Liver (tissue), 9 donors: ENCODE results near the gene GNA14. TPM values are rescaled to one million over a fixed set of nuclear protein-coding genes. Genes with fewer than 3 reads are reported as not detected.
"Not testable (repeated sequence)": the region's sequence is repeated elsewhere in the genome, so short reads cannot be mapped to it uniquely, and the experiment has no call there.

Experiments
- DNase-seq: peaks from one replicate; pipeline ENCODE4 v3.0.0-alpha.2; 2017; ENCODE audit warnings: low spot score
- H3K27ac ChIP-seq, 2 donors: one replicate each; pipeline ENCODE4 v1.7.0; 2013; ENCODE audit warnings: inconsistent platforms in 2 of 2, low read length in 2 of 2, control low read depth in 1 of 2, low read depth in 1 of 2, mild to moderate bottlenecking in 1 of 2
- H3K27me3 ChIP-seq, 4 donors: one replicate each; pipeline versions ENCODE4 v1.6.1 to v1.7.0; 2013; ENCODE audit warnings: low read length in 3 of 4, inconsistent platforms in 1 of 4, mild to moderate bottlenecking in 1 of 4, moderate library complexity in 1 of 4; ENCODE audit not compliant: control insufficient read depth in 4 of 4, insufficient read depth in 4 of 4
- H3K36me3 ChIP-seq, 4 donors: one replicate each; pipeline versions ENCODE4 v1.6.1 to v1.7.0; 2013; ENCODE audit warnings: low read length in 3 of 4, mild to moderate bottlenecking in 3 of 4, low read depth in 1 of 4, moderate library complexity in 1 of 4; ENCODE audit not compliant: control insufficient read depth in 4 of 4, insufficient read depth in 3 of 4
- H3K4me1 ChIP-seq, 4 donors: one replicate each; pipeline versions ENCODE4 v1.6.1 to v1.7.0; 2013; ENCODE audit warnings: low read length in 3 of 4, mild to moderate bottlenecking in 3 of 4, moderate library complexity in 1 of 4; ENCODE audit not compliant: control insufficient read depth in 4 of 4, insufficient read depth in 4 of 4
- H3K4me3 ChIP-seq, 3 donors: one replicate each; pipeline versions ENCODE4 v1.6.1 to v1.7.0; 2013; ENCODE audit warnings: low read length in 3 of 3, control low read depth in 1 of 3, low read depth in 1 of 3, mild to moderate bottlenecking in 1 of 3
- H3K9ac ChIP-seq, 2 donors: one replicate each; pipeline ENCODE4 v1.7.0; 2013; ENCODE audit warnings: low read length in 2 of 2, mild to moderate bottlenecking in 2 of 2, moderate library complexity in 2 of 2, control low read depth in 1 of 2, low read depth in 1 of 2
- H3K9me3 ChIP-seq, 4 donors: one replicate each; pipeline versions ENCODE4 v1.6.1 to v1.7.0; 2013; ENCODE audit warnings: low read length in 3 of 4; ENCODE audit not compliant: control insufficient read depth in 4 of 4
- EGR1 ChIP-seq, 2 donors: IDR thresholded peaks; 2 replicates each; pipeline ENCODE4 v1.6.1; 2016 to 2018; ENCODE audit warnings: antibody characterized with exemption in 2 of 2, low read depth in 2 of 2
- FOXA1 ChIP-seq: IDR thresholded peaks from 2 replicates; pipeline ENCODE4 v1.6.1; 2016; ENCODE audit warnings: antibody characterized with exemption
- GABPA ChIP-seq, 2 donors: IDR thresholded peaks in 1 of 2; conservative IDR thresholded peaks in 1 of 2; 2 replicates each; pipeline ENCODE4 v1.6.1; 2016; ENCODE audit warnings: antibody characterized with exemption in 2 of 2, mild to moderate bottlenecking in 1 of 2, moderate library complexity in 1 of 2
- HNF4A ChIP-seq, 2 donors: conservative IDR thresholded peaks; 2 replicates each; pipeline ENCODE4 v1.6.1; 2016; ENCODE audit warnings: antibody characterized with exemption in 2 of 2, mild to moderate bottlenecking in 2 of 2
- JUND ChIP-seq, 2 donors: IDR thresholded peaks; 2 replicates each; pipeline ENCODE4 v1.6.1; 2016; ENCODE audit warnings: antibody characterized with exemption in 2 of 2
- NR2F2 ChIP-seq: IDR thresholded peaks from 2 replicates; pipeline ENCODE4 v1.6.1; 2016; ENCODE audit warnings: antibody characterized with exemption
- RAD21 ChIP-seq, 2 donors: IDR thresholded peaks; 2 replicates each; pipeline ENCODE4 v1.6.1; 2016; ENCODE audit warnings: antibody characterized with exemption in 2 of 2, mild to moderate bottlenecking in 2 of 2
- SP1 ChIP-seq: IDR thresholded peaks from 2 replicates; pipeline ENCODE4 v1.6.1; 2018; ENCODE audit warnings: antibody characterized with exemption, mild to moderate bottlenecking
- TAF1 ChIP-seq: conservative IDR thresholded peaks from 2 replicates; pipeline ENCODE4 v1.6.1; 2016; ENCODE audit warnings: antibody characterized with exemption, mild to moderate bottlenecking
- YY1 ChIP-seq: IDR thresholded peaks from 2 replicates; pipeline ENCODE4 v1.6.1; 2016; ENCODE audit warnings: antibody characterized with exemption, mild to moderate bottlenecking
- WGBS: extraction: QIAGEN DNeasy Blood & Tissue Kit; methylation state at CpG from one replicate; pipeline ENCODE4 v1.1.7; 2013; 5-methylcytosine and 5-hydroxymethylcytosine counted together
- polyA plus RNA-seq, 2 donors: library from polyadenylated mRNA; stranded (reverse) in 1 of 2; unstranded in 1 of 2; fragments of 200-250 nt in 1 of 2; fragments of >200 nt in 1 of 2; fragmentation: Nextera tagmentation in 1 of 2; extraction: Ambion mirVana in 1 of 2; gene quantifications; one replicate each; pipeline versions ENCODE4 v1.2.1 to v1.2.3, GENCODE V29; 2013 to 2015
- total RNA-seq, 2 donors: library from RNA; depleted of rRNA; stranded (reverse); fragments of >200 nt; gene quantifications; one replicate each; pipeline ENCODE4 v1.2.3, GENCODE V29; 2014
- TF ChIP-seq, protein P1 (sequence below): IDR thresholded peaks from 2 replicates; pipeline ENCODE4 v1.6.1; 2016; ENCODE audit warnings: antibody characterized with exemption, mild to moderate bottlenecking
- TF ChIP-seq, protein P2 (sequence below): IDR thresholded peaks from 2 replicates; pipeline ENCODE4 v1.6.1; 2016; ENCODE audit warnings: antibody characterized with exemption
- TF ChIP-seq, protein P3 (sequence below): IDR thresholded peaks from 2 replicates; pipeline ENCODE4 v1.6.1; 2016; ENCODE audit warnings: antibody characterized with exemption
- TF ChIP-seq, protein P4 (sequence below): IDR thresholded peaks from 2 replicates; pipeline ENCODE4 v1.6.1; 2016; ENCODE audit warnings: antibody characterized with exemption
- TF ChIP-seq, protein P5 (sequence below): fragments of 150-350 bp; IDR thresholded peaks from 2 replicates; pipeline ENCODE4 v1.5.1; 2017; ENCODE audit warnings: improper control_type of control experiment, low read depth, low read length; ENCODE audit not compliant: missing input control
- donor health status: healthy.
- donor health status: healthy.
- donor health status: healthy.
- donor health status: healthy.
- donor health status: healthy.

GNA14 gene
- total and polyA plus RNA-seq, 4 donors, result 1.1 to 5.4 (median 2.9) TPM

DNA sequence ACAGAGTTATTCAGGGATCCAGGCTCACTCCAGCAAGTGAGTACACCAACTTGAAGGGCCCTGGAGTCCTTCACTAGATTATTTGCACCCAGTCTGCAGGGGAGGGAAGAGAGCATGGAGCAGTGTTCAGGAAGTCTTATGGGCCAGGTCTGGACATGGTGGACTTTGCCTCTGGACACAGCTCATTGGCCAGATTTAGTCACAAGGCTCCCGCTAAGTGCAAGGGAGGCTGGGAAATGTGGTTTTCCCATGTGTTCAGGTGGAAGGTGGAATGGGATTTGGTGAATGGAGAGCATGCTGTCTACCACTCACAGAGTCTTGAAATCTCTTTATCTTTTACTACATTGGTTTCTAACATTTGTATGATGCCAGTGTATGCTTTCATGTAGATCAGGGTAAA lies 200.5 kb downstream of the GNA14 start:
- WGBS, result 100% methylated on average over 1 of the region's 1 CpG
- H3K4me3 ChIP-seq, result no peak overlapping the region
- no peaks in the 10 kb centered on the region for H3K36me3 ChIP-seq

DNA sequence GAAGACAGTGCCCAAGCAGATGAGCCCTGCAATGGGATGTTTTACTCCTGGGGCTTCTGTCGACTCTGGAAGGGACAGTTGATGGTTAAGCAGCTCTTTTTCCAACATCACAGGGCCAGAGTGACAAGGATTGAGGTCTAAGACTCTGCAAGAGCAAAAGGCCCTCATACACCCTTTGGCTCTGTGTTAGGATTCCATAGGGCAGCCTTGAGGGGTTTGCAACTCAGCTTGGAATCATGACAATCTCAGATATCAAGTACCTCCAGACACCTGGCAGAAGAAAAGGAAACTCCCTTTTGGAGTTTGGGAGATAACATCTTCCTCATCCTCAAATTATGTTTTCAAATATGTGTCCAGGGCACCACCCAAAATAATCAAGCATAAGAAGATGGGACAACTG lies 205.7 kb downstream of the GNA14 start:
- Histone ChIP-seq H3K4me1 (no peaks in the 10 kb centered on the region), H3K9ac (no peak overlapping the region), H3K9me3 (peaks cover 0 to under 1% (median 0%) of the 10 kb centered on the region in 4 donors), H3K27ac (no peak overlapping the region), H3K4me3 (no peak overlapping the region), H3K27me3 (no peaks in the 10 kb centered on the region), H3K36me3 (no peaks in the 10 kb centered on the region)
- no peak for DNase-seq
- TF ChIP-seq, protein P1, sequence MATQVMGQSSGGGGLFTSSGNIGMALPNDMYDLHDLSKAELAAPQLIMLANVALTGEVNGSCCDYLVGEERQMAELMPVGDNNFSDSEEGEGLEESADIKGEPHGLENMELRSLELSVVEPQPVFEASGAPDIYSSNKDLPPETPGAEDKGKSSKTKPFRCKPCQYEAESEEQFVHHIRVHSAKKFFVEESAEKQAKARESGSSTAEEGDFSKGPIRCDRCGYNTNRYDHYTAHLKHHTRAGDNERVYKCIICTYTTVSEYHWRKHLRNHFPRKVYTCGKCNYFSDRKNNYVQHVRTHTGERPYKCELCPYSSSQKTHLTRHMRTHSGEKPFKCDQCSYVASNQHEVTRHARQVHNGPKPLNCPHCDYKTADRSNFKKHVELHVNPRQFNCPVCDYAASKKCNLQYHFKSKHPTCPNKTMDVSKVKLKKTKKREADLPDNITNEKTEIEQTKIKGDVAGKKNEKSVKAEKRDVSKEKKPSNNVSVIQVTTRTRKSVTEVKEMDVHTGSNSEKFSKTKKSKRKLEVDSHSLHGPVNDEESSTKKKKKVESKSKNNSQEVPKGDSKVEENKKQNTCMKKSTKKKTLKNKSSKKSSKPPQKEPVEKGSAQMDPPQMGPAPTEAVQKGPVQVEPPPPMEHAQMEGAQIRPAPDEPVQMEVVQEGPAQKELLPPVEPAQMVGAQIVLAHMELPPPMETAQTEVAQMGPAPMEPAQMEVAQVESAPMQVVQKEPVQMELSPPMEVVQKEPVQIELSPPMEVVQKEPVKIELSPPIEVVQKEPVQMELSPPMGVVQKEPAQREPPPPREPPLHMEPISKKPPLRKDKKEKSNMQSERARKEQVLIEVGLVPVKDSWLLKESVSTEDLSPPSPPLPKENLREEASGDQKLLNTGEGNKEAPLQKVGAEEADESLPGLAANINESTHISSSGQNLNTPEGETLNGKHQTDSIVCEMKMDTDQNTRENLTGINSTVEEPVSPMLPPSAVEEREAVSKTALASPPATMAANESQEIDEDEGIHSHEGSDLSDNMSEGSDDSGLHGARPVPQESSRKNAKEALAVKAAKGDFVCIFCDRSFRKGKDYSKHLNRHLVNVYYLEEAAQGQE, result no peak
- TF ChIP-seq, protein P2, sequence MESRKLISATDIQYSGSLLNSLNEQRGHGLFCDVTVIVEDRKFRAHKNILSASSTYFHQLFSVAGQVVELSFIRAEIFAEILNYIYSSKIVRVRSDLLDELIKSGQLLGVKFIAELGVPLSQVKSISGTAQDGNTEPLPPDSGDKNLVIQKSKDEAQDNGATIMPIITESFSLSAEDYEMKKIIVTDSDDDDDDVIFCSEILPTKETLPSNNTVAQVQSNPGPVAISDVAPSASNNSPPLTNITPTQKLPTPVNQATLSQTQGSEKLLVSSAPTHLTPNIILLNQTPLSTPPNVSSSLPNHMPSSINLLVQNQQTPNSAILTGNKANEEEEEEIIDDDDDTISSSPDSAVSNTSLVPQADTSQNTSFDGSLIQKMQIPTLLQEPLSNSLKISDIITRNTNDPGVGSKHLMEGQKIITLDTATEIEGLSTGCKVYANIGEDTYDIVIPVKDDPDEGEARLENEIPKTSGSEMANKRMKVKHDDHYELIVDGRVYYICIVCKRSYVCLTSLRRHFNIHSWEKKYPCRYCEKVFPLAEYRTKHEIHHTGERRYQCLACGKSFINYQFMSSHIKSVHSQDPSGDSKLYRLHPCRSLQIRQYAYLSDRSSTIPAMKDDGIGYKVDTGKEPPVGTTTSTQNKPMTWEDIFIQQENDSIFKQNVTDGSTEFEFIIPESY, result no peak
- TF ChIP-seq TAF1 (no peak), FOXA1 (no peak), YY1 (no peak), JUND (IDR thresholded peaks at IDR 0.05) (no peak), NR2F2 (no peak)
- TF ChIP-seq, protein P3, sequence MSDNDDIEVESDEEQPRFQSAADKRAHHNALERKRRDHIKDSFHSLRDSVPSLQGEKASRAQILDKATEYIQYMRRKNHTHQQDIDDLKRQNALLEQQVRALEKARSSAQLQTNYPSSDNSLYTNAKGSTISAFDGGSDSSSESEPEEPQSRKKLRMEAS, result no peak
- WGBS, result 80% methylated on average over 1 of the region's 1 CpG

More for the DNA sequence above, 200.5 kb downstream of the GNA14 start:
- TF ChIP-seq RAD21 (IDR thresholded peaks at IDR 0.05) (no peak), JUND (IDR thresholded peaks at IDR 0.05) (no peak), EGR1 (IDR thresholded peaks at IDR 0.05; ENCODE audit: low read depth in 2 of 2) (no peak), GABPA (IDR thresholded peaks at IDR 0.05 in 1 of 2, conservative IDR thresholded peaks at IDR 0.05 in 1 of 2) (no peak), TAF1 (no peak), YY1 (no peak), SP1 (no peak), HNF4A (conservative IDR thresholded peaks at IDR 0.05) (no peak), FOXA1 (no peak)
- TF ChIP-seq, protein P1, result no peak
- TF ChIP-seq, protein P4, sequence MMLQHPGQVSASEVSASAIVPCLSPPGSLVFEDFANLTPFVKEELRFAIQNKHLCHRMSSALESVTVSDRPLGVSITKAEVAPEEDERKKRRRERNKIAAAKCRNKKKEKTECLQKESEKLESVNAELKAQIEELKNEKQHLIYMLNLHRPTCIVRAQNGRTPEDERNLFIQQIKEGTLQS, result no peak
- TF ChIP-seq, protein P5, sequence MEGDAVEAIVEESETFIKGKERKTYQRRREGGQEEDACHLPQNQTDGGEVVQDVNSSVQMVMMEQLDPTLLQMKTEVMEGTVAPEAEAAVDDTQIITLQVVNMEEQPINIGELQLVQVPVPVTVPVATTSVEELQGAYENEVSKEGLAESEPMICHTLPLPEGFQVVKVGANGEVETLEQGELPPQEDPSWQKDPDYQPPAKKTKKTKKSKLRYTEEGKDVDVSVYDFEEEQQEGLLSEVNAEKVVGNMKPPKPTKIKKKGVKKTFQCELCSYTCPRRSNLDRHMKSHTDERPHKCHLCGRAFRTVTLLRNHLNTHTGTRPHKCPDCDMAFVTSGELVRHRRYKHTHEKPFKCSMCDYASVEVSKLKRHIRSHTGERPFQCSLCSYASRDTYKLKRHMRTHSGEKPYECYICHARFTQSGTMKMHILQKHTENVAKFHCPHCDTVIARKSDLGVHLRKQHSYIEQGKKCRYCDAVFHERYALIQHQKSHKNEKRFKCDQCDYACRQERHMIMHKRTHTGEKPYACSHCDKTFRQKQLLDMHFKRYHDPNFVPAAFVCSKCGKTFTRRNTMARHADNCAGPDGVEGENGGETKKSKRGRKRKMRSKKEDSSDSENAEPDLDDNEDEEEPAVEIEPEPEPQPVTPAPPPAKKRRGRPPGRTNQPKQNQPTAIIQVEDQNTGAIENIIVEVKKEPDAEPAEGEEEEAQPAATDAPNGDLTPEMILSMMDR, result no peak
- no peak overlapping the region for H3K27ac ChIP-seq
- DNase-seq, result no peak
- no peak overlapping the region for H3K9ac ChIP-seq
- peaks cover 0 to 2% (median 0%) of the 10 kb centered on the region in 4 donors for H3K4me1 ChIP-seq
- H3K27me3 ChIP-seq, result no peaks in the 10 kb centered on the region
- peaks cover 0 to 3% (median 1%) of the 10 kb centered on the region in 4 donors for H3K9me3 ChIP-seq

DNA sequence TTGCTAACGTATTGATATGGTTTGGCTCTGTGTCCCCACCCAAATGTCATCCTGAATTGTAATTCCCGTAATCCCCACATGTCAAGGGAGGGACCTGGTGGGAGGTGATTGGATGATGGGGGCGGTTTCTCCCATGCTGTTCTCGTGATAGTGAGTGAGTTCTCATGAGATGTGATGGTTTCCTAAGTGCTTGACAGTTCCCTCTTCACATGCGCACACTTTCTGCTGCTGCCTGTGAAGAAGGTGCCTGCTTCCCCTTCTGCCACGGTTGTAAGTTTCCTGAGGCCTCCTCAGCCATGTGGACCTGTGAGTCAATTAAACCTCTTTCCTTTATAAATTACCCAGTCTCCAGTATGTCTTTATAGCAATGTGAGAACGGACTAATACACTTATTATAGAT lies 207.0 kb downstream of the GNA14 start:
- not testable (repeated sequence) for H3K27ac ChIP-seq, H3K27me3 ChIP-seq, H3K4me3 ChIP-seq, DNase-seq, H3K9ac ChIP-seq, H3K36me3 ChIP-seq, H3K9me3 ChIP-seq, H3K4me1 ChIP-seq
- WGBS, result 74% methylated on average over 7 of the region's 7 CpGs
